HepG2 (cell line): ENCODE data around the gene GLIS2. TPM values are rescaled to one million over a fixed set of nuclear protein-coding genes. Genes with fewer than 3 reads are reported as not detected.

Experiments used
- BCL3 ChIP-seq: sonication (generic); formaldehyde crosslinking; IDR thresholded peaks from 2 replicates; pipeline ENCODE4 v1.5.1; 2020; ENCODE audit warnings: mild to moderate bottlenecking, missing genetic modification reagents, moderate library complexity
- CCAR2 ChIP-seq: fragments of 200-400 bp; formaldehyde crosslinking; optimal IDR thresholded peaks from 2 replicates; pipeline ENCODE3; 2018; ENCODE audit warnings: low read depth, mild to moderate bottlenecking, low read length, moderate library complexity
- CHD2 ChIP-seq: IDR thresholded peaks from 2 replicates; pipeline ENCODE4 v1.6.1; 2011; ENCODE audit warnings: low read depth, low read length, improper control_type of control experiment
- EP300 ChIP-seq, 3 experiments: sonication (generic) in 1 of 3; formaldehyde crosslinking in 1 of 3; IDR thresholded peaks; 2 replicates each; pipeline versions ENCODE4 v1.5.1 to v1.6.1; 2011 to 2020; ENCODE audit warnings: low read depth in 2 of 3, low read length in 2 of 3, borderline replicate concordance in 1 of 3, improper control_type of control experiment in 1 of 3, mild to moderate bottlenecking in 1 of 3, missing genetic modification reagents in 1 of 3, moderate library complexity in 1 of 3
- HNF4G ChIP-seq, 2 experiments: sonication (generic) in 1 of 2; formaldehyde crosslinking in 1 of 2; IDR thresholded peaks; 2 replicates each; pipeline versions ENCODE4 v1.4.0 to v1.6.1; 2011 to 2020; ENCODE audit warnings: borderline replicate concordance in 2 of 2, low read depth in 2 of 2, mild to moderate bottlenecking in 2 of 2, low read length in 1 of 2, missing genetic modification reagents in 1 of 2, moderate library complexity in 1 of 2
- NCOA2 ChIP-seq: sonication (generic); formaldehyde crosslinking; IDR thresholded peaks from 2 replicates; pipeline ENCODE4 v1.8.0; 2022; ENCODE audit warnings: inconsistent platforms
- NR2F6 ChIP-seq, 2 experiments: IDR thresholded peaks; 2 replicates each; pipeline ENCODE4 v1.6.1; 2016; ENCODE audit warnings: antibody characterized with exemption in 1 of 2, mild to moderate bottlenecking in 1 of 2
- PAX8 ChIP-seq: sonication (generic); formaldehyde crosslinking; IDR thresholded peaks from 2 replicates; pipeline ENCODE4 v1.8.0; 2022; ENCODE audit warnings: mild to moderate bottlenecking, missing genetic modification reagents, borderline replicate concordance
- TCF12 ChIP-seq, 2 experiments: fragments of 450-650 bp in 1 of 2; sonication (generic) in 1 of 2; formaldehyde crosslinking in 1 of 2; IDR thresholded peaks; 2 replicates each; pipeline versions ENCODE4 v1.6.1 to v1.8.0; 2017 to 2022; ENCODE audit warnings: antibody characterized with exemption in 1 of 2, mild to moderate bottlenecking in 1 of 2, missing genetic modification reagents in 1 of 2, moderate library complexity in 1 of 2
- TMF1 ChIP-seq: sonication (generic); formaldehyde crosslinking; IDR thresholded peaks from 2 replicates; pipeline ENCODE4 v1.8.1; 2022; ENCODE audit warnings: low read depth, missing genetic modification reagents
- ZBTB49 ChIP-seq: sonication (generic); formaldehyde crosslinking; IDR thresholded peaks from 2 replicates; pipeline ENCODE4 v1.4.0; 2020; ENCODE audit warnings: missing genetic modification reagents, borderline replicate concordance
- ZNF224 ChIP-seq: sonication (generic); formaldehyde crosslinking; IDR thresholded peaks from 2 replicates; pipeline ENCODE4 v1.5.0; 2020; ENCODE audit warnings: mild to moderate bottlenecking, missing genetic modification reagents
- ZNF234 ChIP-seq: sonication (generic); formaldehyde crosslinking; conservative IDR thresholded peaks from 2 replicates; pipeline ENCODE4 v1.5.1; 2020; ENCODE audit warnings: mild to moderate bottlenecking, missing genetic modification reagents
- ZNF260 ChIP-seq: sonication (generic); formaldehyde crosslinking; IDR thresholded peaks from 2 replicates; pipeline ENCODE4 v1.4.0; 2020; ENCODE audit warnings: missing genetic modification reagents, low read depth, mild to moderate bottlenecking, borderline replicate concordance
- ZNF772 ChIP-seq: sonication (generic); formaldehyde crosslinking; IDR thresholded peaks from 2 replicates; pipeline ENCODE4 v1.5.0; 2020; ENCODE audit warnings: mild to moderate bottlenecking, missing genetic modification reagents
- ZNF878 ChIP-seq: sonication (generic); formaldehyde crosslinking; IDR thresholded peaks from 2 replicates; pipeline ENCODE4 v1.8.1; 2023; ENCODE audit warnings: mild to moderate bottlenecking, missing genetic modification reagents, moderate library complexity
- polyA plus RNA-seq, 8 experiments: library from polyadenylated mRNA; depleted of rRNA in 3 of 8; stranded (reverse) in 7 of 8; unstranded in 1 of 8; fragments of >200 nt; fragmentation: Illumina TruSeq in 4 of 8; extraction: Trizol in 4 of 8; gene quantifications; 2 replicates each; pipeline versions ENCODE4 v1.2.1 to v1.2.3, GENCODE V29; 2011 to 2016; ENCODE audit warnings: low read depth in 4 of 8, missing spikeins in 1 of 8, mixed read lengths in 1 of 8; ENCODE audit not compliant: insufficient read depth in 1 of 8
- total RNA-seq, 5 experiments: library from RNA; depleted of rRNA; stranded (reverse); fragments of >200 nt; fragmentation: Illumina TruSeq; extraction: Trizol; gene quantifications; 2 replicates each; pipeline ENCODE4 v1.2.3, GENCODE V29; 2016; ENCODE audit warnings: low read depth in 1 of 5
- TF ChIP-seq, protein P1 (sequence below), 2 experiments: sonication (generic) in 1 of 2; formaldehyde crosslinking in 1 of 2; IDR thresholded peaks; 2 replicates each; pipeline versions ENCODE4 v1.6.1 to v1.9.0; 2014 to 2022; ENCODE audit warnings: antibody characterized with exemption in 1 of 2, borderline replicate concordance in 1 of 2, inconsistent platforms in 1 of 2, low read depth in 1 of 2, missing genetic modification reagents in 1 of 2

GLIS2 gene
- total and polyA plus RNA-seq, 2 of the 13 experiments (the other 11 are each of a cell fraction or from before 2014, with no cell fraction given) = 0.28 to 0.29 TPM

DNA sequence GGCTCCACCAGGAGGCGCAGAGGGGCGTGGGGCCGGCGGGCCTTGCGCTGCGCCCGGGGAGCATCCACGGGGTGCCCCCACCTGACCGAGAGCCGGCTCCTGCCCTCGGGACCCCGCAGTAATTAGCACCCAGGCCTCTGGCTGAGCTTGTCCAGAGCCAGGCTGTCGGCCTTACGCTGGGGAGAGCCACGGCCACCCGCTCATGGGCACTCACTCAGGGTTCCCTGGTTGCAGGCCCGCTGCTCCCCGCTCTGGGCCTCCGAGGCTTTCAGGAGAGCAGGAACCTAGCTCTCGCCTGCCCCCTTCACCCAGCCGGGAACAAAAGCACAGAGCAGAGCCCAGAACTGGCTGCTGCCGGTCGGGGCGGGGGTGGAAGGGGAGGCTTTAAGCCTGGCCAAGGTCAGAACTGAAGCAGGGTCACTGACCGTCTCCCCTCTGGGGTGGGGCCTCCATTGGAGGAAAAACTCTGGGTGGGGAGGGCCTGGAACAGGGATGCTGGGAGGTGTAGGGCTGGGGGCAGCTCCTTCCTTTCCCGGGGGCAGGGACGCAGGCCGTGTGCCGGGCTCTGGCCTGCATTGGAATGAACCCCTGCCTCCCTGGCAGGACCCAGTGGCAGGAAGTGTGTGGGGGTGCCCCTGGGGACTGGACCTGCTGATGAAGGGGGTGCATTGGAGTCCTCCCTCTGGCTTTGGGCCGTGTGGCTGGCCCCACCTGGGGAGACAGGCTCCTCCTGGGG, 12.3 kb downstream of the GLIS2 start (continued):
- TF ChIP-seq ZBTB49 (CRISPR knock-in tag) = no peak
- TF ChIP-seq EP300 (IDR thresholded peaks at IDR 0.05; ENCODE audit: low read depth in 2 of 2, low read length in 2 of 2) = 0 out of 4 replicates have a peak, but pooled peaks of 1 of the 2 experiments have one; percentile 23
- TF ChIP-seq EP300 (CRISPR knock-in tag; IDR thresholded peaks at IDR 0.05; ENCODE audit: borderline replicate concordance) = no peak
- peak; percentile 83 for TF ChIP-seq ZNF772
- peak; percentile 67 for TF ChIP-seq NR2F6 (IDR thresholded peaks at IDR 0.05)
- TF ChIP-seq NR2F6 (CRISPR knock-in tag; IDR thresholded peaks at IDR 0.05) = peak; percentile 80
- 0 out of 2 replicates have a peak, but pooled peaks have one; percentile 74 for TF ChIP-seq BCL3 (CRISPR knock-in tag)
- TF ChIP-seq CCAR2 = no peak
- TF ChIP-seq ZNF234 = no peak
- no peak for TF ChIP-seq CHD2
- TF ChIP-seq ZNF260 (CRISPR knock-in tag) = no peak
- peak; percentile 57; the same call in 1 of the 2 replicates for TF ChIP-seq ZNF224 (CRISPR knock-in tag)
- TF ChIP-seq ZNF878 (CRISPR knock-in tag) = no peak
- TF ChIP-seq, protein P1, sequence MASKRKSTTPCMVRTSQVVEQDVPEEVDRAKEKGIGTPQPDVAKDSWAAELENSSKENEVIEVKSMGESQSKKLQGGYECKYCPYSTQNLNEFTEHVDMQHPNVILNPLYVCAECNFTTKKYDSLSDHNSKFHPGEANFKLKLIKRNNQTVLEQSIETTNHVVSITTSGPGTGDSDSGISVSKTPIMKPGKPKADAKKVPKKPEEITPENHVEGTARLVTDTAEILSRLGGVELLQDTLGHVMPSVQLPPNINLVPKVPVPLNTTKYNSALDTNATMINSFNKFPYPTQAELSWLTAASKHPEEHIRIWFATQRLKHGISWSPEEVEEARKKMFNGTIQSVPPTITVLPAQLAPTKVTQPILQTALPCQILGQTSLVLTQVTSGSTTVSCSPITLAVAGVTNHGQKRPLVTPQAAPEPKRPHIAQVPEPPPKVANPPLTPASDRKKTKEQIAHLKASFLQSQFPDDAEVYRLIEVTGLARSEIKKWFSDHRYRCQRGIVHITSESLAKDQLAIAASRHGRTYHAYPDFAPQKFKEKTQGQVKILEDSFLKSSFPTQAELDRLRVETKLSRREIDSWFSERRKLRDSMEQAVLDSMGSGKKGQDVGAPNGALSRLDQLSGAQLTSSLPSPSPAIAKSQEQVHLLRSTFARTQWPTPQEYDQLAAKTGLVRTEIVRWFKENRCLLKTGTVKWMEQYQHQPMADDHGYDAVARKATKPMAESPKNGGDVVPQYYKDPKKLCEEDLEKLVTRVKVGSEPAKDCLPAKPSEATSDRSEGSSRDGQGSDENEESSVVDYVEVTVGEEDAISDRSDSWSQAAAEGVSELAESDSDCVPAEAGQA (IDR thresholded peaks at IDR 0.05; ENCODE audit: low read depth) = no peak
- TF ChIP-seq, protein P1 (CRISPR knock-in tag; IDR thresholded peaks at IDR 0.05; ENCODE audit: borderline replicate concordance) = 0 out of 2 replicates have a peak, but pooled peaks have one; percentile 40
- TF ChIP-seq TMF1 (CRISPR knock-in tag) = no peak
- TF ChIP-seq TCF12 (IDR thresholded peaks at IDR 0.05) = no peak
- no peak; the same call in 1 of the 2 replicates for TF ChIP-seq TCF12 (CRISPR knock-in tag; IDR thresholded peaks at IDR 0.05)
- no peak for TF ChIP-seq HNF4G (IDR thresholded peaks at IDR 0.05; ENCODE audit: borderline replicate concordance, low read depth, low read length)
- no peak for TF ChIP-seq HNF4G (CRISPR knock-in tag; IDR thresholded peaks at IDR 0.05; ENCODE audit: borderline replicate concordance, low read depth)
- TF ChIP-seq PAX8 (CRISPR knock-in tag) = no peak
- TF ChIP-seq NCOA2 = peak; percentile 59
